HCT116 (cell line): ENCODE data around the gene SYF2. TPM values are rescaled to one million over a fixed set of nuclear protein-coding genes. Genes with fewer than 3 reads are reported as not detected.

Source experiments
- CBX3 ChIP-seq: IDR thresholded peaks from 2 replicates; pipeline ENCODE4 v1.6.1; 2012; ENCODE audit warnings: low read depth
- EZH2 ChIP-seq: fragments of 200-600 bp; sonication (generic); IDR thresholded peaks from 2 replicates; pipeline ENCODE4 v1.6.1; 2017; ENCODE audit warnings: antibody characterized with exemption, mixed run types
- FOSL1 ChIP-seq: IDR thresholded peaks from 2 replicates; pipeline ENCODE4 v1.6.1; 2012; ENCODE audit warnings: low read depth
- REST ChIP-seq: IDR thresholded peaks from 2 replicates; pipeline ENCODE4 v1.6.1; 2012; ENCODE audit warnings: low read depth
- SP1 ChIP-seq: IDR thresholded peaks from 2 replicates; pipeline ENCODE4 v1.6.1; 2012; ENCODE audit warnings: low read depth
- SRF ChIP-seq: IDR thresholded peaks from 2 replicates; pipeline ENCODE4 v1.6.1; 2012; ENCODE audit warnings: low read depth
- TCF7L2 ChIP-seq: IDR thresholded peaks from 2 replicates; pipeline ENCODE4 v1.7.0; 2011; ENCODE audit warnings: borderline replicate concordance, inconsistent platforms; ENCODE audit not compliant: insufficient read depth, insufficient read length; ENCODE audit errors: extremely low read depth
- YY1 ChIP-seq: IDR thresholded peaks from 2 replicates; pipeline ENCODE4 v1.6.1; 2011; ENCODE audit warnings: low read length, low read depth, moderate library complexity, mild to moderate bottlenecking; ENCODE audit not compliant: insufficient replicate concordance; ENCODE audit errors: extremely low read depth
- ZBTB33 ChIP-seq: IDR thresholded peaks from 2 replicates; pipeline ENCODE4 v1.6.1; 2011; ENCODE audit warnings: mild to moderate bottlenecking, low read length, moderate library complexity; ENCODE audit not compliant: insufficient replicate concordance; ENCODE audit errors: extremely low read depth
- ZFX ChIP-seq: fragments of 450-650 bp; IDR thresholded peaks from 2 replicates; pipeline ENCODE4 v1.6.1; 2017
- ZNF274 ChIP-seq: fragments of 200-500 bp; sonication (Bioruptor generic); IDR thresholded peaks from 2 replicates; pipeline ENCODE4 v1.6.1; 2014; ENCODE audit warnings: mild to moderate bottlenecking, low read depth, low read length, inconsistent platforms
- total RNA-seq: library from RNA; stranded (reverse); gene quantifications from one replicate; pipeline ENCODE4 v1.2.1, GENCODE V29; 2021; ENCODE audit not compliant: unreplicated experiment

The SYF2 gene
- total RNA-seq, 1 experiment from 2014 or later = 40.4 TPM

- TF ChIP-seq ZBTB33 = no peak
- no peak for TF ChIP-seq SRF
- TF ChIP-seq SP1 = no peak
- no peak for TF ChIP-seq CBX3
- no peak for TF ChIP-seq REST
- TF ChIP-seq EZH2 = no peak
- TF ChIP-seq TCF7L2 = no peak
- no peak for TF ChIP-seq ZNF274
- TF ChIP-seq ZFX = no peak
- no peak for TF ChIP-seq FOSL1
- no peak for TF ChIP-seq YY1
Observed at GRCh38 chr1:25201006-25201405, 31.3 kb downstream of the SYF2 start (continued).
